Calu3 (cell line): Measurements from ENCODE around the gene SELENOT. TPM values are rescaled to one million over a fixed set of nuclear protein-coding genes. Genes with fewer than 3 reads are reported as not detected.

Experiments used
- BruUV-seq: library from RNA; stranded (reverse); fragments of 400-500 nt; replicated peaks from 2 replicates; lab custom pipeline; 2021; lab: Mats Ljungman, UMichigan
- CTCF ChIA-PET: fragments of 300-600 bp; sonication (Branson Sonifier 250); formaldehyde crosslinking; loops from one replicate; lab custom pipeline; 2022; ENCODE audit warnings: antibody characterized with exemption; lab: Charles Lee
- DNase-seq: peaks from one replicate; pipeline ENCODE4 v3.0.0; 2022
- H3K27ac Mint-ChIP-seq: one replicate; pipeline ENCODE4 v1.8.0; 2022; ENCODE audit warnings: mixed read lengths; ENCODE audit not compliant: unreplicated experiment
- H3K27me3 Mint-ChIP-seq: one replicate; pipeline ENCODE4 v1.8.0; 2022; ENCODE audit warnings: mixed read lengths; ENCODE audit not compliant: unreplicated experiment
- H3K36me3 Mint-ChIP-seq: one replicate; pipeline ENCODE4 v1.8.0; 2022; ENCODE audit warnings: mild to moderate bottlenecking, moderate library complexity, mixed read lengths; ENCODE audit not compliant: insufficient read depth, unreplicated experiment
- H3K4me1 Mint-ChIP-seq: one replicate; pipeline ENCODE4 v1.8.0; 2022; ENCODE audit warnings: mild to moderate bottlenecking, low read depth, mixed read lengths; ENCODE audit not compliant: unreplicated experiment
- H3K4me3 Mint-ChIP-seq: one replicate; pipeline ENCODE4 v1.8.0; 2022; ENCODE audit warnings: mild to moderate bottlenecking, low read depth, moderate library complexity, mixed read lengths; ENCODE audit not compliant: unreplicated experiment
- H3K9me3 Mint-ChIP-seq: one replicate; pipeline ENCODE4 v1.8.0; 2022; ENCODE audit warnings: low read depth, mixed read lengths; ENCODE audit not compliant: unreplicated experiment
- intact Hi-C: fragments of 100-400 bp; cut with micrococcal nuclease; formaldehyde crosslinking; loops from one replicate; pipeline ENCODE4 v1.10.0; 2022; ENCODE audit not compliant: unreplicated experiment
- total RNA-seq: library from RNA; stranded (reverse); gene quantifications from 2 replicates; pipeline ENCODE4 v1.2.3, GENCODE V29; 2022
- TF ChIP-seq, protein P1 (sequence below): fragments of 200-600 bp; IDR thresholded peaks from one replicate; pipeline ENCODE4 v1.8.0; 2022; ENCODE audit warnings: antibody characterized with exemption; ENCODE audit not compliant: unreplicated experiment

Gene SELENOT
- total RNA-seq, 1 experiment from 2014 or later = 210 TPM

- Mint-ChIP-seq H3K27ac (no peak overlapping the region), H3K36me3 (peaks cover 70% of the 10 kb centered on the region), H3K4me3 (no peak overlapping the region), H3K27me3 (no peaks in the 10 kb centered on the region), H3K4me1 (peaks cover 15% of the 10 kb centered on the region), H3K9me3 (no peaks in the 10 kb centered on the region)
- BruUV-seq = no TSS peak
- intact Hi-C loops = no loop called here
- CTCF ChIA-PET = no interaction called here
- TF ChIP-seq, protein P1, sequence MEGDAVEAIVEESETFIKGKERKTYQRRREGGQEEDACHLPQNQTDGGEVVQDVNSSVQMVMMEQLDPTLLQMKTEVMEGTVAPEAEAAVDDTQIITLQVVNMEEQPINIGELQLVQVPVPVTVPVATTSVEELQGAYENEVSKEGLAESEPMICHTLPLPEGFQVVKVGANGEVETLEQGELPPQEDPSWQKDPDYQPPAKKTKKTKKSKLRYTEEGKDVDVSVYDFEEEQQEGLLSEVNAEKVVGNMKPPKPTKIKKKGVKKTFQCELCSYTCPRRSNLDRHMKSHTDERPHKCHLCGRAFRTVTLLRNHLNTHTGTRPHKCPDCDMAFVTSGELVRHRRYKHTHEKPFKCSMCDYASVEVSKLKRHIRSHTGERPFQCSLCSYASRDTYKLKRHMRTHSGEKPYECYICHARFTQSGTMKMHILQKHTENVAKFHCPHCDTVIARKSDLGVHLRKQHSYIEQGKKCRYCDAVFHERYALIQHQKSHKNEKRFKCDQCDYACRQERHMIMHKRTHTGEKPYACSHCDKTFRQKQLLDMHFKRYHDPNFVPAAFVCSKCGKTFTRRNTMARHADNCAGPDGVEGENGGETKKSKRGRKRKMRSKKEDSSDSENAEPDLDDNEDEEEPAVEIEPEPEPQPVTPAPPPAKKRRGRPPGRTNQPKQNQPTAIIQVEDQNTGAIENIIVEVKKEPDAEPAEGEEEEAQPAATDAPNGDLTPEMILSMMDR = no peak
- DNase-seq = no peak
Observed at GRCh38 chr3:150582620-150583019, 20.5 kb upstream of the SELENOT start.

DNA sequence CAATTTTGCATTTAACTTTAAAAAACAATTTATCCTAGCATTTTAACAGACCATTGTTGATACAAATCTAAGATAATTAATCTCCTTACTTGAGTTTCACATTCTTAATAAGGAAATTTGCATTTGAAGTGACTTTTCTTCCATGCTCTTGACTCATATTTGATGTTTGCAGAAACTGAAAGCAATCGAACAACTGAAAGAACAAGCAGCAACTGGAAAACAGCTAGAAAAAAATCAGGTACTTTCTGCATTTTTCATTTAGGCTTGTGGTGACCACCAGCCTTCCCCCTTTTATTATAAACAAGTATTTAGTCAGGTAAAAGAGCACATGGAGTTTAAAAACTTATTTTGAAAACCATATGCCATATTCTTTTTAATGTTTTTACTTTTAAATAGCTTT is 20.1 kb upstream of the SELENOT start:
- TF ChIP-seq, protein P1 = no peak
- H3K27ac Mint-ChIP-seq = no peak overlapping the region
- CTCF ChIA-PET = no interaction called here
- no peaks in the 10 kb centered on the region for H3K27me3 Mint-ChIP-seq
- H3K4me1 Mint-ChIP-seq = peaks cover 15% of the 10 kb centered on the region
- H3K4me3 Mint-ChIP-seq = no peak overlapping the region
- BruUV-seq = no TSS peak
- intact Hi-C loops = no loop called here
- no peaks in the 10 kb centered on the region for H3K9me3 Mint-ChIP-seq
- no peak for DNase-seq
- peaks cover 66% of the 10 kb centered on the region for H3K36me3 Mint-ChIP-seq

DNA sequence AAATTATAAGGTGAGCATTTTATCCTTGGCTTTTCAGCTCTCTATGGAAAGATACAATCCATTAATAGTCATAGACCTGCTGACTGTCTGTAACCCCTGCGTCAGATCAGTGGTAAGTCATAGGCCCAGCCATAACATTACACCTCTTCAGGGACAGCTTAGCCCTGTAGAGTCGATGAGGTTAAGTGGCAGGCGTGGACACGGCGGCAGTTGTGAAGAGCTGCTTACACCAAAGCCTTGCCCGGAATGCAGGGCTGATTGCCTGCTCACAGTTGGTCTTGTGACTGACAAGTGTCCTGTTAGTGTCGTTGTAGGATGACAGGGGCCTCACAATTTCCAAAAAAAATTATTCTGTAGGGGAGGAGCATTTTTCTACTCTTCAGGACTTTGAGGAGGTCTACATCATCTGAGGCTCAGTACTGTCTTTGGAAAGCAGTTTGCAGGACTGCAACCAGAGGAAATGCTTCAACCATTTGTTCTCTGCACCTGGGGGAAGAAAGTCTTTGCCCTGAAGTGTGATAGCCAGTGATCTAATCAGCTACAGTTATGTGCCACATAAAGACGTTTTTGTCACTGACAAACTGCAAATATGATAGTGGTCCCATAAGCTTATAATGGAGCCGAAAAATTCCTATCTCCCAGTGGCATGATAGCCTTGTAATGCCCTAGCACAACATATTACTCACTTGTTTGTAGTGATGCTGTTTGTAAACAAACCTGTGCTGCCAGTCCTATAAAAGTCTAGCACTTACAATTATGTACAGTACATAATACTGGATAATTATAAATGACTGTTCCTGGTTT is 14.9 kb upstream of the SELENOT start:
- no peak for DNase-seq
- no TSS peak for BruUV-seq
- Mint-ChIP-seq H3K9me3 (no peaks in the 10 kb centered on the region), H3K27me3 (no peaks in the 10 kb centered on the region), H3K27ac (no peak overlapping the region), H3K36me3 (peaks cover 29% of the 10 kb centered on the region), H3K4me1 (peaks cover 15% of the 10 kb centered on the region), H3K4me3 (no peak overlapping the region)
- CTCF ChIA-PET = interaction anchor here (0.6 kb wide), 1 partner anchor 485 kb away, joined by 6 read pairs; no protein-coding TSS in a partner anchor
- intact Hi-C loops = no loop called here
- TF ChIP-seq, protein P1 = no peak

GRCh38 chr3:150589759-150590158 is 13.4 kb upstream of the SELENOT start:
- no TSS peak for BruUV-seq
- no peaks in the 10 kb centered on the region for H3K27me3 Mint-ChIP-seq
- DNase-seq = no peak
- H3K36me3 Mint-ChIP-seq = peaks cover 19% of the 10 kb centered on the region
- CTCF ChIA-PET = interaction anchor here (0.8 to 0.9 kb wide), 2 partner anchors 9 to 151 kb away, joined by 3 read pairs; no protein-coding TSS in a partner anchor
- H3K4me1 Mint-ChIP-seq = peaks cover 12% of the 10 kb centered on the region
- no peak overlapping the region for H3K27ac Mint-ChIP-seq
- intact Hi-C loops = no loop called here
- TF ChIP-seq, protein P1 = no peak
- H3K9me3 Mint-ChIP-seq = no peaks in the 10 kb centered on the region
- H3K4me3 Mint-ChIP-seq = no peak overlapping the region
